Measurements from ENCODE around the gene OR6Q1. TPM values are rescaled to one million over a fixed set of nuclear protein-coding genes. Genes with fewer than 3 reads are reported as not detected.

Gene OR6Q1, protein sequence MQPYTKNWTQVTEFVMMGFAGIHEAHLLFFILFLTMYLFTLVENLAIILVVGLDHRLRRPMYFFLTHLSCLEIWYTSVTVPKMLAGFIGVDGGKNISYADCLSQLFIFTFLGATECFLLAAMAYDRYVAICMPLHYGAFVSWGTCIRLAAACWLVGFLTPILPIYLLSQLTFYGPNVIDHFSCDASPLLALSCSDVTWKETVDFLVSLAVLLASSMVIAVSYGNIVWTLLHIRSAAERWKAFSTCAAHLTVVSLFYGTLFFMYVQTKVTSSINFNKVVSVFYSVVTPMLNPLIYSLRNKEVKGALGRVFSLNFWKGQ
- total RNA-seq (2021) (not detected in 3 replicates), Bru-seq, nascent RNA (not detected)
- long read RNA-seq, experiment 1, result 0 reads
- long read RNA-seq, experiment 2, result 0 reads
- long read RNA-seq, experiment 3, result 0 reads

DNA sequence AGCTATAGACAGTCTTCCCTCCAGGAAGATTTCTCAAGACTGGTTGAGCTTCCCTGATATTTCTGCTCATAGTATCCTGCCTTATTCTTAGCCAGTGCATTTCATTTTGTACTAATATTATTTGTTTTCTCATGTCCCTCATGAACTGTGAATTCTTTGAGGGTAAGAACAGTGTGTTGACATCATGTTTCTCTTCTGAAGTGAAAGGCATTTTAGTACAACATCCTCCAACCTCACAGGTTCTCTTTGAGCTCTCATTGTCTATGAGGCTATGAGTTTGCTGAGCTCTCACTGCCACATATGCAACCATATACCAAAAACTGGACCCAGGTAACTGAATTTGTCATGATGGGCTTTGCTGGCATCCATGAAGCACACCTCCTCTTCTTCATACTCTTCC, at the start of gene OR6Q1:
TSS of gene OR6Q1 (plus strand) at position 301 of the 400 bp plus-strand sequence. CDS start at position 301, 0 bp downstream.
- no peak within 1 kb of the TSS for H3K4me3 Mint-ChIP-seq
- no peak within 1 kb of the TSS for H3K27ac Mint-ChIP-seq
- ChIA-PET POLR2A (no interaction called here), CTCF (interaction anchor here (1.0 kb wide), 1 partner anchor 9 kb away, joined by 3 read pairs; no protein-coding TSS in a partner anchor)
- ATAC-seq (no peak), DNase-seq (ENCODE audit: low spot score) (no peak)
- no peaks in the 10 kb centered on the region for H3K4me1 Mint-ChIP-seq
- peaks cover 20% of the 10 kb centered on the region for H3K9me3 Mint-ChIP-seq
- TF ChIP-seq, protein P1, sequence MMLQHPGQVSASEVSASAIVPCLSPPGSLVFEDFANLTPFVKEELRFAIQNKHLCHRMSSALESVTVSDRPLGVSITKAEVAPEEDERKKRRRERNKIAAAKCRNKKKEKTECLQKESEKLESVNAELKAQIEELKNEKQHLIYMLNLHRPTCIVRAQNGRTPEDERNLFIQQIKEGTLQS (CRISPR knock-in tag; conservative IDR thresholded peaks at IDR 0.05), result no peak
- no peak for TF ChIP-seq FOXK1 (CRISPR knock-in tag; IDR thresholded peaks at IDR 0.05)
- TF ChIP-seq ZNF138 (CRISPR knock-in tag; conservative IDR thresholded peaks at IDR 0.05), result no peak
- TF ChIP-seq SMAD3 (CRISPR knock-in tag; IDR thresholded peaks at IDR 0.05; ENCODE audit: borderline replicate concordance), result no peak
- TF ChIP-seq ZMAT4 (CRISPR knock-in tag; IDR thresholded peaks at IDR 0.05), result no peak
- no peak for TF ChIP-seq RORB (CRISPR knock-in tag; IDR thresholded peaks at IDR 0.05)
- TF ChIP-seq, protein P2, sequence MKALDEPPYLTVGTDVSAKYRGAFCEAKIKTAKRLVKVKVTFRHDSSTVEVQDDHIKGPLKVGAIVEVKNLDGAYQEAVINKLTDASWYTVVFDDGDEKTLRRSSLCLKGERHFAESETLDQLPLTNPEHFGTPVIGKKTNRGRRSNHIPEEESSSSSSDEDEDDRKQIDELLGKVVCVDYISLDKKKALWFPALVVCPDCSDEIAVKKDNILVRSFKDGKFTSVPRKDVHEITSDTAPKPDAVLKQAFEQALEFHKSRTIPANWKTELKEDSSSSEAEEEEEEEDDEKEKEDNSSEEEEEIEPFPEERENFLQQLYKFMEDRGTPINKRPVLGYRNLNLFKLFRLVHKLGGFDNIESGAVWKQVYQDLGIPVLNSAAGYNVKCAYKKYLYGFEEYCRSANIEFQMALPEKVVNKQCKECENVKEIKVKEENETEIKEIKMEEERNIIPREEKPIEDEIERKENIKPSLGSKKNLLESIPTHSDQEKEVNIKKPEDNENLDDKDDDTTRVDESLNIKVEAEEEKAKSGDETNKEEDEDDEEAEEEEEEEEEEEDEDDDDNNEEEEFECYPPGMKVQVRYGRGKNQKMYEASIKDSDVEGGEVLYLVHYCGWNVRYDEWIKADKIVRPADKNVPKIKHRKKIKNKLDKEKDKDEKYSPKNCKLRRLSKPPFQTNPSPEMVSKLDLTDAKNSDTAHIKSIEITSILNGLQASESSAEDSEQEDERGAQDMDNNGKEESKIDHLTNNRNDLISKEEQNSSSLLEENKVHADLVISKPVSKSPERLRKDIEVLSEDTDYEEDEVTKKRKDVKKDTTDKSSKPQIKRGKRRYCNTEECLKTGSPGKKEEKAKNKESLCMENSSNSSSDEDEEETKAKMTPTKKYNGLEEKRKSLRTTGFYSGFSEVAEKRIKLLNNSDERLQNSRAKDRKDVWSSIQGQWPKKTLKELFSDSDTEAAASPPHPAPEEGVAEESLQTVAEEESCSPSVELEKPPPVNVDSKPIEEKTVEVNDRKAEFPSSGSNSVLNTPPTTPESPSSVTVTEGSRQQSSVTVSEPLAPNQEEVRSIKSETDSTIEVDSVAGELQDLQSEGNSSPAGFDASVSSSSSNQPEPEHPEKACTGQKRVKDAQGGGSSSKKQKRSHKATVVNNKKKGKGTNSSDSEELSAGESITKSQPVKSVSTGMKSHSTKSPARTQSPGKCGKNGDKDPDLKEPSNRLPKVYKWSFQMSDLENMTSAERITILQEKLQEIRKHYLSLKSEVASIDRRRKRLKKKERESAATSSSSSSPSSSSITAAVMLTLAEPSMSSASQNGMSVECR (CRISPR knock-in tag; IDR thresholded peaks at IDR 0.05; ENCODE audit: borderline replicate concordance), result no peak
- TF ChIP-seq, protein P3, sequence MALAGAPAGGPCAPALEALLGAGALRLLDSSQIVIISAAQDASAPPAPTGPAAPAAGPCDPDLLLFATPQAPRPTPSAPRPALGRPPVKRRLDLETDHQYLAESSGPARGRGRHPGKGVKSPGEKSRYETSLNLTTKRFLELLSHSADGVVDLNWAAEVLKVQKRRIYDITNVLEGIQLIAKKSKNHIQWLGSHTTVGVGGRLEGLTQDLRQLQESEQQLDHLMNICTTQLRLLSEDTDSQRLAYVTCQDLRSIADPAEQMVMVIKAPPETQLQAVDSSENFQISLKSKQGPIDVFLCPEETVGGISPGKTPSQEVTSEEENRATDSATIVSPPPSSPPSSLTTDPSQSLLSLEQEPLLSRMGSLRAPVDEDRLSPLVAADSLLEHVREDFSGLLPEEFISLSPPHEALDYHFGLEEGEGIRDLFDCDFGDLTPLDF (CRISPR knock-in tag; IDR thresholded peaks at IDR 0.05), result no peak
- TF ChIP-seq E2F4 (CRISPR knock-in tag; IDR thresholded peaks at IDR 0.05; ENCODE audit: borderline replicate concordance, low read depth), result no peak
- no peak for TF ChIP-seq ATF1 (CRISPR knock-in tag; IDR thresholded peaks at IDR 0.05)
- TF ChIP-seq, protein P4, sequence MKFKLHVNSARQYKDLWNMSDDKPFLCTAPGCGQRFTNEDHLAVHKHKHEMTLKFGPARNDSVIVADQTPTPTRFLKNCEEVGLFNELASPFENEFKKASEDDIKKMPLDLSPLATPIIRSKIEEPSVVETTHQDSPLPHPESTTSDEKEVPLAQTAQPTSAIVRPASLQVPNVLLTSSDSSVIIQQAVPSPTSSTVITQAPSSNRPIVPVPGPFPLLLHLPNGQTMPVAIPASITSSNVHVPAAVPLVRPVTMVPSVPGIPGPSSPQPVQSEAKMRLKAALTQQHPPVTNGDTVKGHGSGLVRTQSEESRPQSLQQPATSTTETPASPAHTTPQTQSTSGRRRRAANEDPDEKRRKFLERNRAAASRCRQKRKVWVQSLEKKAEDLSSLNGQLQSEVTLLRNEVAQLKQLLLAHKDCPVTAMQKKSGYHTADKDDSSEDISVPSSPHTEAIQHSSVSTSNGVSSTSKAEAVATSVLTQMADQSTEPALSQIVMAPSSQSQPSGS (CRISPR knock-in tag; IDR thresholded peaks at IDR 0.05; ENCODE audit: borderline replicate concordance, low read depth), result no peak
- no peak for TF ChIP-seq FOXP1 (CRISPR knock-in tag; IDR thresholded peaks at IDR 0.05; ENCODE audit: borderline replicate concordance)
- TF ChIP-seq ERG (CRISPR knock-in tag; IDR thresholded peaks at IDR 0.05), result no peak
- no peak for TF ChIP-seq SOX15 (CRISPR knock-in tag; IDR thresholded peaks at IDR 0.05)
- H3K36me3 Mint-ChIP-seq, result no peaks in the 10 kb centered on the region
- H3K27me3 Mint-ChIP-seq (ENCODE audit: low read depth), result peaks cover 3% of the 10 kb centered on the region; the same call in 1 of the 2 replicates

Data from WTC11 (cell line).